ENCODE data around the gene IFT122.
"Not testable (repeated sequence)": the region's sequence is repeated elsewhere in the genome, so short reads cannot be mapped to it uniquely, and the experiment has no call there.

Gene IFT122, protein sequence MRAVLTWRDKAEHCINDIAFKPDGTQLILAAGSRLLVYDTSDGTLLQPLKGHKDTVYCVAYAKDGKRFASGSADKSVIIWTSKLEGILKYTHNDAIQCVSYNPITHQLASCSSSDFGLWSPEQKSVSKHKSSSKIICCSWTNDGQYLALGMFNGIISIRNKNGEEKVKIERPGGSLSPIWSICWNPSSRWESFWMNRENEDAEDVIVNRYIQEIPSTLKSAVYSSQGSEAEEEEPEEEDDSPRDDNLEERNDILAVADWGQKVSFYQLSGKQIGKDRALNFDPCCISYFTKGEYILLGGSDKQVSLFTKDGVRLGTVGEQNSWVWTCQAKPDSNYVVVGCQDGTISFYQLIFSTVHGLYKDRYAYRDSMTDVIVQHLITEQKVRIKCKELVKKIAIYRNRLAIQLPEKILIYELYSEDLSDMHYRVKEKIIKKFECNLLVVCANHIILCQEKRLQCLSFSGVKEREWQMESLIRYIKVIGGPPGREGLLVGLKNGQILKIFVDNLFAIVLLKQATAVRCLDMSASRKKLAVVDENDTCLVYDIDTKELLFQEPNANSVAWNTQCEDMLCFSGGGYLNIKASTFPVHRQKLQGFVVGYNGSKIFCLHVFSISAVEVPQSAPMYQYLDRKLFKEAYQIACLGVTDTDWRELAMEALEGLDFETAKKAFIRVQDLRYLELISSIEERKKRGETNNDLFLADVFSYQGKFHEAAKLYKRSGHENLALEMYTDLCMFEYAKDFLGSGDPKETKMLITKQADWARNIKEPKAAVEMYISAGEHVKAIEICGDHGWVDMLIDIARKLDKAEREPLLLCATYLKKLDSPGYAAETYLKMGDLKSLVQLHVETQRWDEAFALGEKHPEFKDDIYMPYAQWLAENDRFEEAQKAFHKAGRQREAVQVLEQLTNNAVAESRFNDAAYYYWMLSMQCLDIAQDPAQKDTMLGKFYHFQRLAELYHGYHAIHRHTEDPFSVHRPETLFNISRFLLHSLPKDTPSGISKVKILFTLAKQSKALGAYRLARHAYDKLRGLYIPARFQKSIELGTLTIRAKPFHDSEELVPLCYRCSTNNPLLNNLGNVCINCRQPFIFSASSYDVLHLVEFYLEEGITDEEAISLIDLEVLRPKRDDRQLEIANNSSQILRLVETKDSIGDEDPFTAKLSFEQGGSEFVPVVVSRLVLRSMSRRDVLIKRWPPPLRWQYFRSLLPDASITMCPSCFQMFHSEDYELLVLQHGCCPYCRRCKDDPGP

DNA sequence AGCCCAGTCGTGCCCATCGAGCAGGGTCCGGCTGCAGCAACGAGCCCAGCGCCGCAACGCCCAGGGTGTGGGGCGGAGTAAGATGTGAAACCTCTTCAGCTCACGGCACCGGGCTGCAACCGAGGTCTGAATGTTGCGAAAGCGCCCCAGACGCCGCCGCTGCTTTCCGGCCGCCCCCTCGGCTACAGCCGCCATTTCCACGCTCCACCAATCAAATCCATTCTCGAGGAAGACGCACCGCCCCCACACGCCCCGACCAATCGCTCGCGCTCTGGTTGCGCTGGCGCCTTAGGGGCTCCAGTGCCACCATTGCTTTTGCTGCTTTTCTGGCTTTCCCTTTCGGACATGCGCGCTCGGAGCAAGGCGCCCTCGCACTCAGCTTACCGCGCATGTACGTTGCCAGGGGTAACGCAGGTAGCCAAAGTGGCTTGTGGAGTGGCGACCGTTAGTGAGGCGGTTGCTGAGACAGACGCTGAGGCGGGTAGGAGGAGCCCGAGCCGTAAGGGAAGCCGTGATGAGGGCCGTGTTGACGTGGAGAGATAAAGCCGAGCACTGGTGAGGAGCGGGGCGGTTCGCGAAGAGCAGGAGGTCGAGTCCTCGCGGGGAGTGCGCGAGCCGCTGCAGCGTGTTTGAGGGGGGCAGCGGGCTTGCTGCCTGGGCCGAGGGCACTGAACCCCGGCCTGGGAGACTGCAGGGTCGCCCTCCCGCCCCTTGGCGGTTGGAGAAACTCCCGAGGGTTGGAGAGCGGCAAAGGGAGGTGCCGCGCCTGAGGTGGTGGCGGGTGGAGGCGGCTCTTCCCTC lies at the start of gene IFT122, which contains the start of gene MBD4:
Gene IFT122, plus strand, starts transcription at position 408 of the 801 bp plus-strand sequence. Its CDS starts 107 bp downstream, at position 515.
Gene MBD4, minus strand, starts transcription at position 132 of the 801 bp plus-strand sequence. Its CDS starts 115 bp downstream, at position 17.
- peak; percentile 90 for DNase-seq

DNA sequence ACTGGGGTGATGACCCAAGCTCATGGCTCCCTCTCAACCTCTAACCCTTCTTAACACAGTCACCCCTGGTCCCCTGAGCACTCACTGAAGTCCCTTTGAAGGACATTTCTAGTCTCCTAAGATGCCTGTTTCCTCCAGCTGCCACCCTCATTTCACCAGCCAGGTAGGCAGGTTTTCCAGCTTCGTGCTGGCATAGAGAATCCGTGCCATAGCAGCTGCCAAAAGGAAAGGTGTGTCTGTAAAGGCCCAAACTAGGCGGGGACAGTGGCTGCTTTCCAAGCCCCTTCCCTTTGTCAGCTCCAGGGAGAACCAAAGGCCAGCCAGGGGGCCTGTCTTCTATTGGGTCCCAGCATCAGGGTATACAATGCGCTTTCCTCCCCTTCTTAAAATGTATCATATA lies 48.4 kb upstream of the IFT122 start:
- DNase-seq: not testable (repeated sequence)

DNA sequence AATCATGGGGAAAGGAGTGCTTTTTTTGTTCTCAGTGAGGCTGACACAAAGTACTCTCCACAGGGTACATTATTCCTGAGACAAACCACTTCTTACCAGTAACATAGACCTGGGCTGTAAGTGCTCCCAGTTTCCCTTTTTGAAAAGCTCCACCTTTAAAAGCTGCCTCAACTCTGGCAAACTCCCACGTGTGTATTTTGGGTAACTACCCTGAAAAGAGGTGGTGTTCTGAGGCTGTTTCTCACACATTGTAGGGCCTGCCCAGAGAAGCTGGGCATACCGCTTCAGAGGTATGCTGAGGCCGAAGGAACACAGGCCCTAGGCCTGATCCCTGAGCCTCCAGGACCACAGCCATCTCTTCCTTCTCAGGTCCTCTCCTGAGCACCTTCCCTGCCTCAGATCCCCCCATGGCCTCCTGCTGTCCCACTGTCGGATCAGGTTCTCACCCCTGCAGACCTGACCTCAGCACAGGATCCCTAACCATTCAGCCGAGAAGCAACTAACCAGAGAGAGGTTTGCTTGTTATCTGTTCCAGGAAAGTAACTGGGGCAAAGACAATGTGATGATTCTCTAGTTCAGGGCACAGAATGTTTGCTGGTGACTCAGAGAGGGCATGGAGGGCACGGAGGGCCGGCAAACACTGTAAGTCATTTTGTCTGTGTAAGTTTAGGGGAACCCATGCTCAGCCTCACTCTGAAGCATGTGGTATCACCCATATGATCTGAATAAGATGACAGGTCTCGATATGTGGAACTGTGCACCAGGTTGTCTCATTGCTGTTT lies 47.7 kb upstream of the IFT122 start:
- DNase-seq: not testable (repeated sequence)

DNA sequence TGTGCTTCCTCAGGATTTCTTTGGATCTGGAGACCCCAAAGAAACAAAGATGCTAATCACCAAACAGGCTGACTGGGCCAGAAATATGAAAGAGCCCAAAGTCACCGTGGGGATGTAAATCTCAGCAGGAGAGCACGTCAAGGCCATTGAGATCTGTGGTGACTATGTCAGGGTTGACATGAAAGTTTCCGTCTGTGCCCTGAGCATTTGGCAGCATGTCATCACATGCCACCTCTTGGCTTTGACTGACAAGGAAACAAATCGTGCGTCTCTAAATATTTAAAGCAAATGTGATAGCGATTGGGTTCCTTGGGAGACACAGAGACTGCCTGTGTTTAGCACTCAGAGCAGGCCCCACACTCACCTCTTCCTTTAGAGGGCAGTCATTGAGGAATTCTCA lies 46.8 kb upstream of the IFT122 start:
- DNase-seq: no peak

DNA sequence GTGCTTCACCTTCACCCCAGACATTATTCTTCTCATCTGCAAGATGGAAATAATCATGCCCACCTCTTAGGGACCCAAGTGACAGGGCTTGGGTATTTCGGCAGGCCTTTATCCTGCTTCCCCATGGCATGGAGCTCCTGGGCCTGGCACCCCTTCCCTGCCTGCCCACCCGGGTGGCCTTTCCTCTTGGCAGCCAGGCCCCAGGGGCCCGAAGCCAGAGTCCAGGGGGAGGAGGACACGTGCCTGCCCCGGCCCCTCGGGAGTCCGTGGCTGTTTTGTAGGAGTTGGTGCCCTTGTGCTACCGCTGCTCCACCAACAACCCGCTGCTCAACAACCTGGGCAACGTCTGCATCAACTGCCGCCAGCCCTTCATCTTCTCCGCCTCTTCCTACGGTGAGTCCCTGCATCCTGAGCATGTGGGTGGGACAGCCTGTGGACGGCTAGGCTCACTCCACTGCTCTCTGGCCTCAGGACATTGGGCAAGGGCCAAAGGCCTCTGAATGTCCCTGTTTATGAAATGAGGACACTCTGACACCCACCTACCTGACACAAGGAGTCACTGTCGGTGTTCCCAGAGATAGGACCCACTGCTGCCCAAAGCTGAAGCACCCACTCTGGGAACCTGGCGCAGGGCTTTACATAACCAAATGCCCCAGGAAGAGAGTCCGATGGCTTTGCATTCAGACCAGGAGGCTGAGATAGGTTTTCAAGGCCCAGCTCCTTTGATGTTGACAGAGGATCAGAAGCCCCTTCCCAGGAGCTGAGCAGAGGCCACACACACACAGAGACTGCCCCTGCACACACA lies 46.1 kb upstream of the IFT122 start:
- not testable (repeated sequence) for DNase-seq

DNA sequence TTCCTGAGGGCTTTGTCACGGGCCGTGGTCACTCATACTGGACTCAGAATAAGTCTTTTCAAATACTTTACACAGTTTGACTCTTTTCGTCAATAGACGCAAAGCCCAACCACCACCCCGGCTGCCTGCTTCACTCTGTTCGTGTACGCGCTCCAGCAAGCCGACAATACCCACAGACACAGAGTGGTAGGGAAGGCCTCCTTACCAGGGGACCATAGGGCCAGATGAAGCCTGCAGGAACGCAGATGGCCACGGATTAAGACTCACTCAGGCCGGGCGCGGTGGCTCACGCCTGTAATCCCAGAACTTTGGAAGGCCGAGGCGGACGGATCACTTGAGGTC lies 41.2 kb upstream of the IFT122 start:
- no peak for DNase-seq

DNA sequence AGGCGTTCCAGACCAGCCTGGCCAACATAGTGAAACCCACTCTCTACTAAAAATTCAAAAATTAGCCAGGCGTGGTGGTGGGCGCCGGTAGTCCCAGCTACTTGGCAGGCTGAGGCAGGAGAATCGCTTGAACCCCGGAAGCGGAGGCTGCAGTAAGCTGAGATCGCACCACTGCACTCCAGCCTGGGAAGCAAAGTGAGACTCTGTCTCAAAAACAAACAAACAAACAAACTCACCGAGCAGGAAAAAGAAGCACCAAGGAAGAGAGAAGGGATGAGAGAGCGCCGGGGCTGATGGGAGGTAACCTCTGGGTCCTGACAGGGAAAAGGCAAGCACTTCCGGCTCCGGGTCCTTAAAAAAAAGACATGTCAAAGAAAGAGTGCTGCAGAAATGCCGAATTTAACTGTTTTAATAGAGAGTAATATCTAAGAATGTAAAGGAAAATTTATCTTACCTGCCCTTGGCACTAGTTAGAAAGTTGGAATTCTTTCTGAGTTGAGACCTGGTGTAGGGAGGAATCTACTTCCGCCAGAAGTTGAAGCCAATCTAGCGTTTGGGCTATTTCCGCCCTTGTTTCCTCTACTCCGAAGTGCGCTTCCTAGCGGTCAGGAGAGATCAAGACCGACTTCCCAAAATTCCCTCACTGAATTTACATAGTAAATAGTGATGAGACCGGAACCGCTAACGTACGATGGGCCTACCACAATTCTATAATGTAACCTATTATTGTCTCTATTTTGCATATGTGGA lies 40.7 kb upstream of the IFT122 start:
- no peak for DNase-seq

DNA sequence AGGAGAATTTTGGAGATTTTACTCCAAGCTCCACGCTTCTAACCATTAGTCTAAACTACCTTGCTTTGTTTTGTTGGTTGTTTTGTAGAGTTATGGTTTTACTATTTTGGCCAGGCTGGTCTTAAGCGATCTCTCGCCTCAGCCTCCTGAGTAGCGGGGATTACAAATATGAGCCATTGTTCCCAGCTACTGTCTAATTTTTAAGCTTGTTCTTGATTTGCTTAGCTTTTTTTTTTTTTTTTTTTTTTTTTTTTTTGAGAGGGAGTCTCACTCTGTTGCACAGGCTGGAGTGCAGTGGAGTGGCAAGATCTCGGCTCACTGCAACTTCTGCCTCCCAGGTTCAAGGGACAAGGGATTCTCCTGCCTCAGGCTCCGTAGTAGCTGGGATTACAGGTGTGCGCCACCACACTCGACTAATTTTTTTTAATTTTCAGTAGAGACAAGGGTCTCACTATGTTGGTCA lies 40.1 kb upstream of the IFT122 start:
- no peak for DNase-seq

DNA sequence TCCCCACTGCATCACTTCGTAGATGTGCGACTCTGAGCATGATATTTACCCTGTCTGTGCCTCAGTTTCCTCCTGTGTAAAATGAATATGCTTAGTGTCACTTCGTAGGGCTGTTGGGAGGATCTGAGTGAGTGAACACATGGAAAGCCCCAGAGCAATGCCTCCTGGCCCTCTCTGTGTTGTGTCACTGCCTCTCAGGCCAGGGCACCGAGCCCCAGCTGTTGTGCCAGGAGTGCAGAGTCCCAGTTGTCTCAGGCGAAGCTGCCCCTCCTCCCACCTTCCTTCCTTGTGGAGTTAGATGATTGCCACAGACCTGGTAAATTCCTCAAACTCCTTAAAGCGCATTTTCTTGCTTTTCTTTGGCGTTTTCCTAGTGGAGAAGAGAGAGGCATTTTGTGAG lies 37.8 kb upstream of the IFT122 start:
- DNase-seq: no peak

DNA sequence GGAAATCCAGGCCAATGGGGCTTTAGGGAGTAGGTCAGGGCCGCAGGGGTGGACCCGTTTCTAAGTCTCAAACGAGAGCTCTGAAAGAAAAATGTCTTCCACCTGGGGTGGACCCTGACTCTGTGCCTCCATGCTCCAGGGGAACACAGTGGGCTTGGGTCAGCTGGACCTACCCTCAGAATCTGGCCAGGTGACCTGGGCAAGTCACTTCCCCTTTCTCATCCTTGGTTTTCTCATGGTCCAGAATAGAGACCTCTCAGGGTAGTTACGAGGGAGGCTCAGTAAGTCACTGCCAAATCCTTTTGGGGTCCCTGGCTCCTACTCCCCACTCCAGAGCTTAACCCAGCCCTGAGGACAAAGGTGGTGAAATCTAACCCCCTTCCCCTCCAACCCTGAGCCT lies 37.4 kb upstream of the IFT122 start:
- no peak for DNase-seq

DNA sequence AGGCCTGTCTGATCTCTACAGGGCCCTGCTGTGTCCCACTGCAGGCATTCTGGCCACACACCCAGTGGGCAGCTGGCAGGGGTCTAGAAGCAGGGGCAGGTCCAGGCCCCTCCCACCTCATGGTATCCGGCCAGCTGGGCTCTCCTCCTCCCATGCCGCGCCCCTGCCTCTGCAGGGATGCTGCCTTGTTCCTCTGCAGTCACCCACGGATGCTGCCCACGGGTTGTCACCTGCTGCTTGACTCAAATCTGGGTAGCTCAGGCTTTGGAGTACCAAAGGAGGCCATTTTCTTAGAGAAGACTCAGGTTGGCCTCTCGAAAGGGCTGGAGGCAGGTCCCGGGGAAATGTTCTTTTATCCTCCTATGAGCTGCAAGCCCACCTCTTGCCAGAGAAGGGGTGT lies 36.6 kb upstream of the IFT122 start:
- DNase-seq: no peak

DNA sequence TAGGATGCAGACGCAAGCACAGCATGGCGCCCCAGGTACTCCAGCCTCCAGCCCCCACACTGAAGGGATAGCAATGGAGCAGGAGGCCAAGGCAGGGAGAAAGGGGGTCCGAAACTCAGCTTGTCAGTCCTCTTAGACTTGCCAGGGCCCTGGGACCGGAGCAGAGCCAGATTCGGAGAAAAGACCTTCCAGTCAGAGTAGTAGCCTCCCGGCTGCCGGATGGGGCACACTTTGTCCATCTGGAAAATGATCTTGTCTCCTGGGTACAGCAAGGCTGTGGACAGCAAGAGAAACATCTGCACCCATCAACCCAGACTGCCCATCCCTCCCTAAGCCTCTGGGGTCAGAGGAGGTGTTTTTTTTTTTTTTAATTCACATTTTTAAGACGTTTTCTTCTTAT lies 35.9 kb upstream of the IFT122 start:
- DNase-seq: no peak

DNA sequence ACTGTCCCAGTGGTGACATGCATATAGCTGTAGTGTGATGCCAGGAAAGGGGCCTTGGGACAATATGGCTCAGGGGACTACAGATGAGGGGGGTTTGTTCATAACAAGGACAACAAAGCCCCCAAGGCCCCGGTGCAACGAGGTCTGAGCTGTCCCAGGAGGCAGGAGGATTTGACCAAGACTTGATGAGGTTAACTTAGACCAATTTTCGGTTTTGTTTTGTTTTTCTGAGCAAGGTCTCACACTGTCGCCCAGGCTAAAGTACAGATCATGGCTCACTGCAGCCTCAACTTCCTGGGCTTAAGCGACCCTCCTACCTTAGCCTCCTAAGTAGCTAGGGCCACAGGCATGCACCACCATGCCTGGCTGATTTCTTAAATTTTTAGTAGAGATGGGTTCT lies 35.4 kb upstream of the IFT122 start:
- no peak for DNase-seq

DNA sequence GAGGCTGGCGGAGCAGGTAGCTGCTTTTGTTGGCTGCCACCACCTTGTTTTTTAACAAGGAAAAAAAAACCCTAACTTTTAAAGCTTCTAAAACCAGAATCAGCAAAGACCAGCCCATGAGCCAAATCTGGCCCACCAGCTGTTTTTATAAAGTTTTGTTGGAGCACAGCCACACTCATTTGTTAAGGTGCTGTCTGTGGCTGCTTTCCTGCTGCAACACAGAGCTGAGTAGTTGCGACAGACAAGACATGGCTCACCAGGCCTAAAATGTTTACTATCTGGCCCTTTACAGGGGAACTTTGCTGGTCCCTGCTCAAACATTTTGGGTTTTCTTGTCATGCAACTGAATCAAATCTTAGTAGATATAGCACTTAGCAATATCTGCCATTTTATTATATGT lies 30.5 kb upstream of the IFT122 start:
- no peak for DNase-seq

DNA sequence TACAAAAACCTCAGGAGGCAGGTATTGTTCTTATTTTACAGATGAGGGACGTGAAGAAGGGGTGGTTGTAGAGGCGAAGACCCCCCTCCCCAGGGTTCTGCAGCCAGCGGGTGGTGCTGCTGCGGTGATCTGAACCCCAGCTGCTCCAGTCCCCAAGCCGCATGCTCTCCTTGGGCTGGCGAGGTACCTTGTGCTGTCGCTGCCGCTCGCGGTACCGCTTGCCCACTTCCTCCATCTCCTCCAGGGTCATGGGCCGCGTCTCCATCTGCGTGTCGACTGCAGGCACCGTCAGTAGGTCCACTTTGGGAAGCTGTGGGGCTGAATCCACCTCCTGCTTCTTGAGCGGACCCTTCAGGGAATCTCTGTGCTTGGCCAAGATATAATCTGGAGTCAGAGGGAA lies 29.1 kb upstream of the IFT122 start:
- no peak for DNase-seq

DNA sequence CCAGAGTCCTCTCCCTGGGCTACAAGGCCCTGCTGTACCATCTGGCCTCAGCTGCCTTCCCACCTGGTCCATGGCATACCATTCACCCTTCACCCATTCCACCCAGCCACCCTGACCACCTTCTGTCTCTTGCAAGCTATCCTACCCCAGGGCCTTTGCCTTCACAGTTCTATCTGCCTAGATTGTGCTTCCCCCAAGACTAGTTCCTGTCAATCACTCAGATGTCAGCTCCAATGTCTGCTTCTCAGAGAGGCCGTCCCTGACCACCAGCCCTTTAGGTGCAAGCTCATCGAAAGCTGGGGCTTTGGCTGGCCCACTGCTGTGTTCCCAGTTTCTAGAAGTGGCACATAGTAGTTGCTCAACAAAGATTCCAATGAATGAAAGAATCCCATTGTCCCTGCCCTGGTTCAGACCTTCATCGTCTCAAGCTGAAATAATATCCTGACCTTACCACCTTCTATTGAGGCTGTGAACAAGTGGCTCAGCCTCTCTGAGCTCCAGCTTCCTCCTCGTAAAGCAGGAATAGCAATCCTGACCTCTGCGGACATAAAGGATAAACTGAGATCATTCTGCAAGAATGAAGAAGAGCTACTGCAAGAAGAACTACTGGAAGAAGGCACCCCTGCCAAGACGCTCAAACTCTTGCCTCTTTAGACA lies 27.4 kb upstream of the IFT122 start:
- no peak for DNase-seq

DNA sequence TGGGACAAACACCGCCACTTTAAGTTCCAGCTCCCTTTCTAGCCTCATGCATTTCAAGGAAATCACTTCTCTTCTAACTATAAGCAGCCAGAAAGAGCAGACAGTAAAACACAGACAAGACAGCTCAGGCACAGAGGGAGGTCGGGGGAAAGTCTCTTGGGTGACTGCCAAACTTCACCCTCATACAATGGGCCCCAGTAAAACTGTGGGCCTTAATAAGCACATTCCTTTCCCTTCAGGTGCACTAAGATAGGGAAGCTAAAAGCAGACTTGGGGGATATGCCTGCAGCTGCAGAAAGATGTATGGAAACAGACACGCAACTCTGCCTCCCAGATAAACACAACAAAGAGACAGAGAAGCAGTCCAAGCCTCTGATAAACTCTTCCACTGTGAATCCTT lies 26.8 kb upstream of the IFT122 start:
- DNase-seq: not testable (repeated sequence)

DNA sequence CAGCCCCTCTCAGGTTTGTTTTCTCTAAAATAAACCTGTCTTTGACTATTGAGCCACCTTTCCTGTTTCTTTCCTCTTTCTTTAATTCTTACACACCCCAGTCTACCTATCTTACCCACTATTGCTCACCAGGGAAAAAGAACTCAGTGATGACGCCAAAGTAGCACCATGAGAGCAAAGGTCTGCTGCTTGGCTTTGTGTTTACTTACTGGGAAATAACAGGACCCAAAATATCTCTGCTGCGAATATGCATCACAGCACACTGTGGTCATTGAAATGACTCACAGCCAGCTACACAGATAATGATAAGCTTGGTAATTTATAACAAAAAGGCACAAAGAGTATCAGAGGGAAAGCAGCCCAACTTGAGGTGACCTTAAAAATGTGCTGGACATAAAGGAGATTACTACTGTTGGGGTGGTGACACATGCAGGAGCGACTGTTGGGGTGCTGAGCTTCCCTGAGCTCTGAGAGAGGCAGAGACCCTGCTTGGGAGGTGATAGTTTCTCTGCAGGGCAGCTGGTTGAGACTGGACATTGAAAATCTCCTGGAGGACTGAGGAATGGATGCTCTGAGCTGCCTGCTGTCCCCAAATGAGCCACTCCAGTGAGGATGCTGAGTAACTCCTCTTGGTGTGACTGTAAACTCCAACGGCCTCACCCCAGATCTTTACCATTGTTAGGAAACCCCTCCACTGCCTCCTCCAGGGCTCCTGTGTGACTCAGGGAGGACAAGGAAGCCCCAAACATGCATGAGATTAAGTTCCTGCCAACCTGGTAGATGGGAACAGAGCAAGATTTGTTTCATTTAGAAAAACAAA lies 26.1 kb upstream of the IFT122 start:
- no peak for DNase-seq
